ENCODE measurements around the gene GPR132.

The GPR132 gene

GRCh38 chr14:105061428-105062047 lies 3.7 kb downstream of the GPR132 start:
- no peak for DNase-seq (ENCODE audit: low spot score)

GRCh38 chr14:105060751-105061427 lies 4.3 kb downstream of the GPR132 start:
- DNase-seq (ENCODE audit: low spot score): no peak

GRCh38 chr14:105059925-105060565 lies 5.2 kb downstream of the GPR132 start:
- DNase-seq (ENCODE audit: low spot score): no peak

- DNase-seq (ENCODE audit: low spot score): no peak
Observed at GRCh38 chr14:105059035-105059924, 6.0 kb downstream of the GPR132 start.

- DNase-seq (ENCODE audit: low spot score): no peak
Observed at GRCh38 chr14:105058521-105059034, 6.7 kb downstream of the GPR132 start.

GRCh38 chr14:105056303-105056831 lies 8.9 kb downstream of the GPR132 start:
- DNase-seq (ENCODE audit: low spot score): no peak

- DNase-seq (ENCODE audit: low spot score): no peak
Observed at GRCh38 chr14:105055736-105056302, 9.4 kb downstream of the GPR132 start.

- DNase-seq (ENCODE audit: low spot score): no peak
Observed at GRCh38 chr14:105055334-105055733, 9.9 kb downstream of the GPR132 start.

GRCh38 chr14:105053996-105054395 lies 11.2 kb downstream of the GPR132 start:
- no peak for DNase-seq (ENCODE audit: low spot score)

GRCh38 chr14:105053421-105053820 lies 11.8 kb downstream of the GPR132 start:
- no peak for DNase-seq (ENCODE audit: low spot score)

- DNase-seq (ENCODE audit: low spot score): no peak
Observed at GRCh38 chr14:105052110-105052458, 13.1 kb downstream of the GPR132 start.

GRCh38 chr14:105051182-105052109 lies 13.8 kb downstream of the GPR132 start:
- no peak for DNase-seq (ENCODE audit: low spot score)

GRCh38 chr14:105050551-105050897 lies 14.7 kb downstream of the GPR132 start:
- DNase-seq (ENCODE audit: low spot score): peak; percentile 43

GRCh38 chr14:105049753-105050550 lies 15.3 kb downstream of the GPR132 start:
- no peak for DNase-seq (ENCODE audit: low spot score)

GRCh38 chr14:105047283-105048016 lies 17.8 kb downstream of the GPR132 start:
- no peak for DNase-seq (ENCODE audit: low spot score)

- DNase-seq (ENCODE audit: low spot score): no peak
Observed at GRCh38 chr14:105046891-105047282, 18.3 kb downstream of the GPR132 start.

GRCh38 chr14:105045710-105046326 lies 19.4 kb downstream of the GPR132 start:
- peak; percentile 86 for DNase-seq (ENCODE audit: low spot score)

- DNase-seq (ENCODE audit: low spot score): no peak
Observed at GRCh38 chr14:105043641-105044040, 21.6 kb downstream of the GPR132 start.

GRCh38 chr14:105042813-105043212 lies 22.4 kb downstream of the GPR132 start:
- DNase-seq (ENCODE audit: low spot score): no peak

Data from LoVo (cell line).